ENCODE data around the gene ADAM12.

The ADAM12 gene

GRCh38 chr10:126342680-126343079 is 45.6 kb downstream of the ADAM12 start:
- H3K36me3 ChIP-seq = no peaks in the 10 kb centered on the region
- H3K9me3 ChIP-seq = no peaks in the 10 kb centered on the region
- no peak for DNase-seq
- no peaks in the 10 kb centered on the region for H3K27me3 ChIP-seq
- no peak overlapping the region for H3K4me3 ChIP-seq (ENCODE audit: low read depth, low read length)
- no peaks in the 10 kb centered on the region for H3K4me1 ChIP-seq
- TF ChIP-seq, protein P1, sequence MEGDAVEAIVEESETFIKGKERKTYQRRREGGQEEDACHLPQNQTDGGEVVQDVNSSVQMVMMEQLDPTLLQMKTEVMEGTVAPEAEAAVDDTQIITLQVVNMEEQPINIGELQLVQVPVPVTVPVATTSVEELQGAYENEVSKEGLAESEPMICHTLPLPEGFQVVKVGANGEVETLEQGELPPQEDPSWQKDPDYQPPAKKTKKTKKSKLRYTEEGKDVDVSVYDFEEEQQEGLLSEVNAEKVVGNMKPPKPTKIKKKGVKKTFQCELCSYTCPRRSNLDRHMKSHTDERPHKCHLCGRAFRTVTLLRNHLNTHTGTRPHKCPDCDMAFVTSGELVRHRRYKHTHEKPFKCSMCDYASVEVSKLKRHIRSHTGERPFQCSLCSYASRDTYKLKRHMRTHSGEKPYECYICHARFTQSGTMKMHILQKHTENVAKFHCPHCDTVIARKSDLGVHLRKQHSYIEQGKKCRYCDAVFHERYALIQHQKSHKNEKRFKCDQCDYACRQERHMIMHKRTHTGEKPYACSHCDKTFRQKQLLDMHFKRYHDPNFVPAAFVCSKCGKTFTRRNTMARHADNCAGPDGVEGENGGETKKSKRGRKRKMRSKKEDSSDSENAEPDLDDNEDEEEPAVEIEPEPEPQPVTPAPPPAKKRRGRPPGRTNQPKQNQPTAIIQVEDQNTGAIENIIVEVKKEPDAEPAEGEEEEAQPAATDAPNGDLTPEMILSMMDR (IDR thresholded peaks at IDR 0.05; ENCODE audit: low read depth, low read length) = no peak

GRCh38 chr10:126341491-126341890 is 46.8 kb downstream of the ADAM12 start:
- Histone ChIP-seq H3K4me1 (no peaks in the 10 kb centered on the region), H3K9me3 (no peaks in the 10 kb centered on the region), H3K27me3 (no peaks in the 10 kb centered on the region), H3K36me3 (no peaks in the 10 kb centered on the region), H3K4me3 (ENCODE audit: low read depth, low read length) (no peak overlapping the region)
- DNase-seq = no peak
- TF ChIP-seq, protein P1 (IDR thresholded peaks at IDR 0.05; ENCODE audit: low read depth, low read length) = no peak

GRCh38 chr10:126337251-126337810 is 50.9 kb downstream of the ADAM12 start:
- Histone ChIP-seq H3K36me3 (no peaks in the 10 kb centered on the region), H3K9me3 (no peaks in the 10 kb centered on the region), H3K27me3 (no peaks in the 10 kb centered on the region), H3K4me1 (no peaks in the 10 kb centered on the region; the same call in 1 of the 2 replicates), H3K4me3 (ENCODE audit: low read depth, low read length) (no peak overlapping the region)
- no peak for DNase-seq
- TF ChIP-seq, protein P1 (IDR thresholded peaks at IDR 0.05; ENCODE audit: low read depth, low read length) = no peak

GRCh38 chr10:126336801-126337200 is 51.5 kb downstream of the ADAM12 start:
- no peak for DNase-seq
- Histone ChIP-seq H3K4me1 (no peaks in the 10 kb centered on the region; the same call in 1 of the 2 replicates), H3K4me3 (ENCODE audit: low read depth, low read length) (no peak overlapping the region), H3K36me3 (no peaks in the 10 kb centered on the region), H3K9me3 (no peaks in the 10 kb centered on the region), H3K27me3 (no peaks in the 10 kb centered on the region)
- TF ChIP-seq, protein P1 (IDR thresholded peaks at IDR 0.05; ENCODE audit: low read depth, low read length) = no peak

- Histone ChIP-seq H3K9me3 (no peaks in the 10 kb centered on the region), H3K4me1 (no peaks in the 10 kb centered on the region; the same call in 1 of the 2 replicates), H3K4me3 (ENCODE audit: low read depth, low read length) (no peak overlapping the region), H3K36me3 (no peaks in the 10 kb centered on the region), H3K27me3 (no peaks in the 10 kb centered on the region)
- TF ChIP-seq, protein P1 (IDR thresholded peaks at IDR 0.05; ENCODE audit: low read depth, low read length) = no peak
- no peak for DNase-seq
These were observed 54.0 kb downstream of the ADAM12 start for GRCh38 chr10:126334272-126334671.

DNA sequence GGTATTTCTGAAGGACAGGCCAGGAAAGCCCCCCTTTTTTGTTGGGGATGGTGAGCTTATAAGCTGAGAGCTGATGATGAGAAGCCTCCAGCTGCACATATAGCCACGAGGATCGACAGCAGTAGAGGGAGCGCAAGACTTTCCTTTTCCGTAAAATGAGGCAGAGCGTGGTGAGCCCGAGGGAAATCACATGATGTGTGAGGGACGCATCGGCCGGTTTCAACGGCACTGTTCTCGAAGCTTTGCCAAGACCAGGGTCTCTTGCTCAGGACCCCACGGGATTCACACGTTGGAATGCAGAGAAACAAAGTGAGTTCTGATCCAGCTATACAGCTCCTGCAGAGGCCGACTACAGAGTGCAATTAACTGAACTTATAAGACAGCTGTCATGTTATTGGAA is 55.7 kb downstream of the ADAM12 start:
- H3K4me1 ChIP-seq = no peaks in the 10 kb centered on the region; the same call in 1 of the 2 replicates
- no peaks in the 10 kb centered on the region for H3K36me3 ChIP-seq
- no peak for DNase-seq
- TF ChIP-seq, protein P1 (IDR thresholded peaks at IDR 0.05; ENCODE audit: low read depth, low read length) = no peak
- H3K27me3 ChIP-seq = no peaks in the 10 kb centered on the region
- no peak overlapping the region for H3K4me3 ChIP-seq (ENCODE audit: low read depth, low read length)
- H3K9me3 ChIP-seq = no peaks in the 10 kb centered on the region

Data from BE2C (cell line).